ENCODE data around the gene CREB5. TPM values are rescaled to one million over a fixed set of nuclear protein-coding genes. Genes with fewer than 3 reads are reported as not detected.

Gene CREB5
- total RNA-seq, 2 donors from 2014 or later = 0.53 to 2.6 TPM

- no peaks in the 10 kb centered on the region for H3K9me3 Mint-ChIP-seq
- no peak overlapping the region for H3K4me3 Mint-ChIP-seq
Measured at GRCh38 chr7:28682801-28683200, 270.5 kb downstream of the CREB5 start.

GRCh38 chr7:28684650-28685241, 272.4 kb downstream of the CREB5 start:
- no peak for TF ChIP-seq CTCF (conservative IDR thresholded peaks at IDR 0.05)
- H3K36me3 Mint-ChIP-seq (ENCODE audit: low read depth) = no peaks in the 10 kb centered on the region
- peaks cover 3% of the 10 kb centered on the region for H3K4me1 ChIP-seq (ENCODE audit: control insufficient read depth, insufficient read depth, low read length)
- peak overlapping the region; percentile 97 for H3K27ac ChIP-seq (ENCODE audit: low read depth, low read length)
- 73 to 100% methylated on average over 2 to 5 of the region's 5 CpGs for whole genome bisulfite sequencing, 2 experiments (ENCODE audit: insufficient coverage in 1 of 2, insufficient read length in 1 of 2)
- no peaks in the 10 kb centered on the region for H3K9me3 Mint-ChIP-seq
- H3K4me3 ChIP-seq (ENCODE audit: low read length) = no peak overlapping the region
- no peak overlapping the region for H3K27ac Mint-ChIP-seq
- no peak for DNase-seq
- H3K4me3 Mint-ChIP-seq = no peak overlapping the region
- peaks cover 30% of the 10 kb centered on the region for H3K27me3 Mint-ChIP-seq (ENCODE audit: insufficient read depth)
- no peaks in the 10 kb centered on the region for H3K36me3 ChIP-seq (ENCODE audit: control insufficient read depth, insufficient read depth, low read length)
- no peaks in the 10 kb centered on the region for H3K9me3 ChIP-seq (ENCODE audit: control insufficient read depth, low read length)
- H3K4me1 Mint-ChIP-seq = no peaks in the 10 kb centered on the region
- H3K9ac ChIP-seq (ENCODE audit: extremely low read depth, low read length, poor library complexity, severe bottlenecking) = no peak overlapping the region
- H3K27me3 ChIP-seq (ENCODE audit: control insufficient read depth, insufficient read depth, low read length, poor library complexity, severe bottlenecking) = peaks cover 45% of the 10 kb centered on the region

More at GRCh38 chr7:28682801-28683200, 270.5 kb downstream of the CREB5 start:
- Mint-ChIP-seq H3K27ac (no peak overlapping the region), H3K4me1 (no peaks in the 10 kb centered on the region), H3K36me3 (ENCODE audit: low read depth) (no peaks in the 10 kb centered on the region), H3K27me3 (ENCODE audit: insufficient read depth) (peaks cover 30% of the 10 kb centered on the region)
- whole genome bisulfite sequencing, 2 experiments (ENCODE audit: insufficient coverage in 1 of 2, insufficient read length in 1 of 2) = 95% methylated on average over 8 of the region's 8 CpGs; no CpG with 5 or more reads in 1 of the 2 experiments
- no peak for TF ChIP-seq CTCF (conservative IDR thresholded peaks at IDR 0.05)
- no peak for DNase-seq
- Histone ChIP-seq H3K9me3 (ENCODE audit: control insufficient read depth, low read length) (no peaks in the 10 kb centered on the region), H3K4me3 (ENCODE audit: low read length) (no peak overlapping the region), H3K4me1 (ENCODE audit: control insufficient read depth, insufficient read depth, low read length) (peaks cover 3% of the 10 kb centered on the region), H3K36me3 (ENCODE audit: control insufficient read depth, insufficient read depth, low read length) (no peaks in the 10 kb centered on the region), H3K27ac (ENCODE audit: low read depth, low read length) (no peak overlapping the region), H3K27me3 (ENCODE audit: control insufficient read depth, insufficient read depth, low read length, poor library complexity, severe bottlenecking) (peaks cover 45% of the 10 kb centered on the region), H3K9ac (ENCODE audit: extremely low read depth, low read length, poor library complexity, severe bottlenecking) (no peak overlapping the region)

- Mint-ChIP-seq H3K36me3 (ENCODE audit: low read depth) (no peaks in the 10 kb centered on the region), H3K27ac (no peak overlapping the region), H3K9me3 (no peaks in the 10 kb centered on the region), H3K27me3 (ENCODE audit: insufficient read depth) (peaks cover 30% of the 10 kb centered on the region), H3K4me3 (no peak overlapping the region), H3K4me1 (no peaks in the 10 kb centered on the region)
- Histone ChIP-seq H3K9me3 (ENCODE audit: control insufficient read depth, low read length) (no peaks in the 10 kb centered on the region), H3K36me3 (ENCODE audit: control insufficient read depth, insufficient read depth, low read length) (no peaks in the 10 kb centered on the region), H3K27me3 (ENCODE audit: control insufficient read depth, insufficient read depth, low read length, poor library complexity, severe bottlenecking) (peaks cover 45% of the 10 kb centered on the region), H3K9ac (ENCODE audit: extremely low read depth, low read length, poor library complexity, severe bottlenecking) (no peak overlapping the region), H3K27ac (ENCODE audit: low read depth, low read length) (peak overlapping the region; percentile 97), H3K4me1 (ENCODE audit: control insufficient read depth, insufficient read depth, low read length) (peaks cover 3% of the 10 kb centered on the region), H3K4me3 (ENCODE audit: low read length) (no peak overlapping the region)
- no peak for TF ChIP-seq CTCF (conservative IDR thresholded peaks at IDR 0.05)
- 80 to 92% methylated on average over 6 to 7 of the region's 7 CpGs for WGBS, 2 experiments (ENCODE audit: insufficient coverage in 1 of 2, insufficient read length in 1 of 2)
- DNase-seq = peak; percentile 59
Measured at GRCh38 chr7:28685242-28685643, 272.9 kb downstream of the CREB5 start.
